ENCODE measurements around the gene GNG8. TPM values are rescaled to one million over a fixed set of nuclear protein-coding genes. Genes with fewer than 3 reads are reported as not detected.

GNG8 gene
- total RNA-seq, 2 experiments from 2014 or later: 9.5 TPM

- Mint-ChIP-seq H3K27ac (peak overlapping the region; percentile 100), H3K4me1 (ENCODE audit: low read depth) (peaks cover 26% of the 10 kb centered on the region), H3K27me3 (no peaks in the 10 kb centered on the region), H3K36me3 (peaks cover 17% of the 10 kb centered on the region), H3K9me3 (peaks cover 10% of the 10 kb centered on the region), H3K4me3 (peak overlapping the region; percentile 95)
- DNase-seq: no peak
- ChIA-PET CTCF (interaction anchor here (0.6 to 4.2 kb wide), 12 partner anchors 12 to 252 kb away, joined by 3 to 40 read pairs (median 9); partner anchors contain the start of gene DACT3), POLR2A (interaction anchor here (0.6 to 4.1 kb wide), 10 partner anchors 8 to 185 kb away, joined by 3 to 50 read pairs (median 8); partner anchors contain the start of gene DACT3)
- intact Hi-C loops (cut with micrococcal nuclease): loop anchor here (1.0 to 5.0 kb wide), 3 partner anchors 62 to 117 kb away; partner anchors contain the start of gene PRKD2
Observed at GRCh38 chr19:46599716-46600373, 36.2 kb downstream of the GNG8 start.

DNA sequence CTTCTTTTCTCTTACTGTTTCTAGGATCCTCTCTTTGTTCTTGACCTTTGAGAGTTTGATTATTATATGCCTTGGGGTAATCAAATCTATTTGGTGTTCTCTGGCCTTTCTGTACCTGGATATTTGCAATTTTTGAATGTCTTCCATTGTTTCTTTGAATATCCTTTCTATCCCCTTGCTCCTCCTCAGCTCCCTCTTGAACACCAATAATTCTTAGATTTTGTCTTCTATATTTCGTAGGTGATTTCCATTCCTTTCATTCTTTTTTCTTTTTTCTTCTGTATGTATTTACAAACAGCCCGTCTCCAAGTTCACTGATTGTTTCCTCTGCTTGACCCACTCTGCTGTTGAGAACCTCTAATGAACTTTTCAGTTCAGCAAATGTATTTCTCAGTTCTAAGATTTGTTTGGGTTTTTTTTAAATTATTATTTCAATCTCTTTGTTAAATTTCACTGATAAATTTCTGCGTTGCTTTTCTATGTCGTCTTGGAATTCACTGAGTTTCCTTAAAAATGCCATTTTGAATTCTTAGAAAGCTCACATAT, 37.6 kb downstream of the GNG8 start:
- ChIA-PET CTCF (interaction anchor here (0.8 to 2.7 kb wide), 6 partner anchors 15 to 168 kb away, joined by 3 to 9 read pairs (median 6); no protein-coding TSS in a partner anchor), POLR2A (no interaction called here)
- H3K9me3 Mint-ChIP-seq: peaks cover 10% of the 10 kb centered on the region
- no peak for DNase-seq
- H3K27ac Mint-ChIP-seq: no peak overlapping the region
- H3K36me3 Mint-ChIP-seq: peaks cover 14% of the 10 kb centered on the region
- H3K4me1 Mint-ChIP-seq (ENCODE audit: low read depth): peaks cover 13% of the 10 kb centered on the region
- no peak overlapping the region for H3K4me3 Mint-ChIP-seq
- H3K27me3 Mint-ChIP-seq: no peaks in the 10 kb centered on the region
- intact Hi-C loops (cut with micrococcal nuclease): no loop called here

- peaks cover 2% of the 10 kb centered on the region for H3K36me3 Mint-ChIP-seq
- intact Hi-C loops (cut with micrococcal nuclease): no loop called here
- H3K27ac Mint-ChIP-seq: no peak overlapping the region
- H3K4me3 Mint-ChIP-seq: no peak overlapping the region
- DNase-seq: no peak
- CTCF ChIA-PET: interaction anchor here (0.9 to 1.9 kb wide), 2 partner anchors 18 to 158 kb away, joined by 3 to 7 read pairs; no protein-coding TSS in a partner anchor
- H3K27me3 Mint-ChIP-seq: no peaks in the 10 kb centered on the region
- peaks cover 6% of the 10 kb centered on the region for H3K4me1 Mint-ChIP-seq (ENCODE audit: low read depth)
- POLR2A ChIA-PET: no interaction called here
- H3K9me3 Mint-ChIP-seq: peaks cover 10% of the 10 kb centered on the region
Observed at GRCh38 chr19:46596008-46596407, 40.0 kb downstream of the GNG8 start.

DNA sequence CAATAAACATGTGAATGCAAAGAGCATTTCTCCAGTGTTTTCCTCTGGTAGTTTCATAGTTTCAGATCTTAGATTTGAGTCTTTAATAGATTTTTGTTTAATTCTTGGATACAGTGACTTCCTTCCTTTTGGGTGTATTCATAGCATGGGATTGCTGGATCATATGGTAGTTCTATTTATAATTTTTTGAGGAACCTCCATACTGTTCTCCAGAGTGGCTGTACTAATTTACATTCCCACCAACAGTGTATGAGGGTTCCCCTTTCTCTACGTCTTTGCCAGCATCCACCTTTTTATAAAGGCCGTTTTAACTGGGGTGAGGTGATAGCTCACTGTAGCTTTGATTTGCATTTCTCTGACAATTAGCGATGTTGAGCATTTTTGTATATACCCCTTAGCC, 44.1 kb downstream of the GNG8 start:
- DNase-seq: no peak
- Mint-ChIP-seq H3K4me1 (ENCODE audit: low read depth) (no peaks in the 10 kb centered on the region), H3K9me3 (no peaks in the 10 kb centered on the region), H3K27ac (no peak overlapping the region), H3K27me3 (no peaks in the 10 kb centered on the region), H3K36me3 (no peaks in the 10 kb centered on the region), H3K4me3 (no peak overlapping the region)
- POLR2A ChIA-PET: interaction anchor here (1.1 kb wide), 1 partner anchor 8 kb away, joined by 4 read pairs; no protein-coding TSS in a partner anchor
- CTCF ChIA-PET: no interaction called here
- intact Hi-C loops (cut with micrococcal nuclease): no loop called here

DNA sequence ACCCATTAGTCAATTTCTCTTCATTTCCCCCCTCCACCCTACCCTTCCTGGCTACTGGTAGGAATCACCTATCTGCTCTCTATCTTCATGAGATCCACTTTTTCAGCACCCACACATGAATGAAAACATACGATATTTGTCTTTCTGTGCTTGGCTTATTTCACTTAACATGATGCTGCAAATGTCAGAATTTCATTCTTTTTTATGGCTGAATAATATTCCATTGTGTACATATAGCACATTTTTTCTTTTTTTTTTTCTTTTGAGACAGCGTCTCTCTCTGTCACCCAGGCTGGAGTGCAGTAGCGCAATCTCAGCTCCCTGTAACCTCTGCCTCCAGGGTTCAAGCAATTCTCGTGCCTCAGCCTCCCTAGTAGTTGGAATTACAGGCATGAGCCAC, 44.7 kb downstream of the GNG8 start:
- Mint-ChIP-seq H3K27me3 (no peaks in the 10 kb centered on the region), H3K4me3 (no peak overlapping the region), H3K27ac (no peak overlapping the region), H3K36me3 (no peaks in the 10 kb centered on the region), H3K4me1 (ENCODE audit: low read depth) (no peaks in the 10 kb centered on the region), H3K9me3 (no peaks in the 10 kb centered on the region)
- ChIA-PET POLR2A (interaction anchor here (1.1 kb wide), 1 partner anchor 9 kb away, joined by 4 read pairs; no protein-coding TSS in a partner anchor), CTCF (no interaction called here)
- no peak for DNase-seq
- intact Hi-C loops (cut with micrococcal nuclease): no loop called here

DNA sequence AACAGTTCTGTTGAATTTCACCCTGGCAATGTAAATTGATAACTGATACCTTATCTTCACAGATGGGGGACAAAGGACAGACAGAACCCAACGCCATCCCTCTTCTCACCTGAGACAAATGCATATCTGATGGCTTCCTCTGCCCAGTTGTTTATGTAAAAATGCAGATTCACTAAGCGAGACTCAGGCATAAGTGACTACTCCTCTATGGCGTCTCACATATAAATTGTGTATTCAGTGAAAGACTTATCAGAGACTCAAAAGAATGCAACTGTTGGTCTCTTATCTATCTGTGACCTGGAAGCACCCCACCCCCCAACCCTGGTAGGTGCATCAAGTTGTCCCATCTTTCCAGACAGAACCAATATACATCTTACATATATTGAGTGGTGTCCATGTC, 48.1 kb downstream of the GNG8 start:
- H3K4me1 Mint-ChIP-seq (ENCODE audit: low read depth): peaks cover 3% of the 10 kb centered on the region
- no peaks in the 10 kb centered on the region for H3K36me3 Mint-ChIP-seq
- CTCF ChIA-PET: interaction anchor here (1.2 kb wide), 1 partner anchor 8 kb away, joined by 3 read pairs; no protein-coding TSS in a partner anchor
- intact Hi-C loops (cut with micrococcal nuclease): no loop called here
- H3K4me3 Mint-ChIP-seq: no peak overlapping the region
- H3K27ac Mint-ChIP-seq: no peak overlapping the region
- no peak for DNase-seq
- POLR2A ChIA-PET: no interaction called here
- no peaks in the 10 kb centered on the region for H3K9me3 Mint-ChIP-seq
- H3K27me3 Mint-ChIP-seq: no peaks in the 10 kb centered on the region

- POLR2A ChIA-PET: no interaction called here
- DNase-seq: no peak
- H3K36me3 Mint-ChIP-seq: no peaks in the 10 kb centered on the region
- H3K9me3 Mint-ChIP-seq: no peaks in the 10 kb centered on the region
- no peaks in the 10 kb centered on the region for H3K27me3 Mint-ChIP-seq
- H3K4me1 Mint-ChIP-seq (ENCODE audit: low read depth): peaks cover 3% of the 10 kb centered on the region
- intact Hi-C loops (cut with micrococcal nuclease): no loop called here
- no peak overlapping the region for H3K27ac Mint-ChIP-seq
- CTCF ChIA-PET: interaction anchor here (0.6 to 0.7 kb wide), 2 partner anchors 70 to 170 kb away, joined by 3 read pairs; no protein-coding TSS in a partner anchor
- no peak overlapping the region for H3K4me3 Mint-ChIP-seq
Observed at GRCh38 chr19:46586294-46586693, 49.7 kb downstream of the GNG8 start.

DNA sequence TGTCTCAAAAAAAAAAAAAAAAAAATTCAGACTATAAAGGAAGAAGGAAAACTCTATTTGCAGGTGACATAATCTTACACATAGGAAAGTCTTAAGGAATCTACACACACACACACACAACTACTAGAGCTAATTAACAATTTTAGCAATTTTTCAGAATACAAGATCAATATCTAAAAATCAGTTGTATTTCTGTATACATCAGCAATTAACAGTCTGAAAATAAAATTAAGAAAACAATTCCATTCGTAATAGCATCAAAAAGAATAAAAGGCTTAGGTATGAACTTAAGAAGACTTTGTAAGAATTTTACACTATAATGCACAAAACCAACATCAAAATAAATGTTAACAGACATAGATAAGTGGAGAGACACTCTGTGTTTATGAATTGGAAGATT, 50.5 kb downstream of the GNG8 start:
- DNase-seq: no peak
- ChIA-PET POLR2A (no interaction called here), CTCF (interaction anchor here (0.6 to 1.2 kb wide), 3 partner anchors 43 to 1681 kb away, joined by 3 to 4 read pairs (median 4); no protein-coding TSS in a partner anchor)
- no peak overlapping the region for H3K27ac Mint-ChIP-seq
- H3K4me3 Mint-ChIP-seq: no peak overlapping the region
- no peaks in the 10 kb centered on the region for H3K36me3 Mint-ChIP-seq
- H3K27me3 Mint-ChIP-seq: no peaks in the 10 kb centered on the region
- H3K4me1 Mint-ChIP-seq (ENCODE audit: low read depth): peaks cover 3% of the 10 kb centered on the region
- intact Hi-C loops (cut with micrococcal nuclease): no loop called here
- H3K9me3 Mint-ChIP-seq: no peaks in the 10 kb centered on the region

Other genes starting within 250 kb of the GNG8 start
- not detected for gene CCDC8, start 222.6 kb downstream of the GNG8 start, total RNA-seq
- gene PNMA8C, start 207.3 kb downstream of the GNG8 start, total RNA-seq: not detected
- gene PNMA8A, start 164.6 kb downstream of the GNG8 start, total RNA-seq: under 1 TPM; 0.17 to 0.44 TPM
- under 1 TPM; 0.05 to 0.07 TPM for gene PNMA8B, start 140.3 kb downstream of the GNG8 start, total RNA-seq
- gene CALM3, start 34.9 kb downstream of the GNG8 start, total RNA-seq: 100 to 1,000 TPM; 410 to 425 TPM
- gene PTGIR, start 11.1 kb downstream of the GNG8 start, total RNA-seq: 10 to 100 TPM; 22.6 to 24.6 TPM
- gene DACT3, start 25.0 kb upstream of the GNG8 start, total RNA-seq: 1 to 10 TPM; 2.8 to 3.0 TPM
- gene PRKD2, start 80.9 kb upstream of the GNG8 start, total RNA-seq: 10 to 100 TPM; 78.8 to 84.4 TPM
- 10 to 100 TPM; 11.4 to 12.3 TPM for gene FKRP, start 109.9 kb upstream of the GNG8 start, total RNA-seq
- gene STRN4, start 110.2 kb upstream of the GNG8 start, total RNA-seq: 10 to 100 TPM; 52.6 to 59.3 TPM
- 100 to 1,000 TPM; 202 to 205 TPM for gene SLC1A5, start 152.4 kb upstream of the GNG8 start, total RNA-seq
- 100 to 1,000 TPM; 108 to 117 TPM for gene AP2S1, start 214.6 kb upstream of the GNG8 start, total RNA-seq
- 10 to 100 TPM; 17.8 to 18.5 TPM for gene ARHGAP35, start 224.8 kb upstream of the GNG8 start, total RNA-seq